GM21381 (cell line): ENCODE measurements around the gene PRKAR1B.

Experiments
- ATAC-seq: cut with Tn5 transposase; IDR thresholded peaks from one replicate; pipeline ENCODE4 v1.9.1; 2021; ENCODE audit warnings: mild to moderate bottlenecking, moderate library complexity; ENCODE audit not compliant: unreplicated experiment

Gene PRKAR1B

DNA sequence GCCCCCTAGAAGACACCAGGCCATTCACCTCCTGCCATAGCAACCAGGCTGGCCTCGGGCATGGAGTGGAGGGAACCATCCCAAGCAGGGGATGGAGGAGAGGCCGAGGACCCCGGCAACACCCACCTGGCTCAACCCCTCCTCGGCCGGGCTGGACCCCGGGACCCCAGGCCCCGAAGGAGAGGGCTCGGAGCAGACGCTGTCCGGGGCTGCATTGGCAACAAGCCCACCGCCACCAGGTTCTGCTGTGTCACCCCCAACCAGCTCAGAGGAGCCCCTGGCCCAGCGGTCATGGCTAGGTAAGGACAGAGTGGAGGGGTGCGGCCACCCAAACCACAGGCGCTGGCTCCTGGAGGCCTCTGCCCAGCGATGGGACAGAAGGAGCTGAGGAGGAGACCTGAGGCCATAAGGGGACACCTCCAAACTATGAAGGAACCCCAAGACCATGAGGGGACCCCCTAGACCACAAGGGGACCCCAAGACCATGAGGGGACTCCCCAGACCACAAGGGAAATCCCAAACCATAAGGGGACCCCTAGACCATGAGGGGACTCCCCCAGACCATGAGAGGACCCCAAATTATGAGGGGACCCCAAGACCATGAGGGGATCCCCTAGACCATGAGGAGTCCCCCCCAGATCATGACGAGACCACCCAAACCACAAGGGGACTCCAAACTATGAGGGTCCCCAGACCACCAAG is 132.7 kb downstream of the PRKAR1B start:
- ATAC-seq = no peak

DNA sequence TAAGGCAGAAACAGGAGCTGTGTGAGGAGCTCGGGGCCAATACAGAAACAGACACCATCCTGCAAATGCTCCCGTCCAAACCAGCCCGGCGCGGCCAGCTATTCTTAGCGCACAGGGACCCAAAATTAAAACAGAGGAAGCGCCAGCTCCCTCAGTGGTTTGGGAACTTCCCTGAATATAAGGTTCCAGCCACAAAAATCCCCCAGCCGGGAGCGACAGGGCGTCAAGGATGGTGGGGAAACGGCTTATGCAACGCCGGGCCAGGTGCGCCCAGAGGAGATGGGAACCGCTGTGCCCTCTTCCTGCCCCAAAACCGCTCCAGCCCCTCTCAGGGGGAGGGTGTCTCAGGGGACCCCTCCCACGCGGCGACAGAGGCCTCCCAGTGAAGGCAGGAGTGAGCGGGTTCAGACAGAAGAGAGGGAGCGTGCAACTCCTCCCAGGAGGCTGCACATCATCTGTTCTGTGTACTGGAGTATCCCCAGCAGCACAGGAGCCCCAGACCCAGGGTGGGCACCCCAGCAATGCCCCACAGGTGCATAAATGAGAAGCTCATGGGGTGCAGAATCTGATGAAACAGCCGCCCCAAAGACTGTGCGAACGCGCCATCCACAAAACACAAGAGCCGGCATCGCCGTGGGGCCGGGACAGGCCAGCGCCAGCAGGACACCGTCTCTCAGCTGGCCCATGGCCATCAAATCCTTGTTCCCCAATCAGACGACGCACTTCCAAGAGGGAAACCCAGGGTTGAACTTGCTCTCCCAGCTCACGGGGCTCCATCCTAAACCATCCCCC is 133.6 kb downstream of the PRKAR1B start:
- peak; percentile 51 for ATAC-seq

DNA sequence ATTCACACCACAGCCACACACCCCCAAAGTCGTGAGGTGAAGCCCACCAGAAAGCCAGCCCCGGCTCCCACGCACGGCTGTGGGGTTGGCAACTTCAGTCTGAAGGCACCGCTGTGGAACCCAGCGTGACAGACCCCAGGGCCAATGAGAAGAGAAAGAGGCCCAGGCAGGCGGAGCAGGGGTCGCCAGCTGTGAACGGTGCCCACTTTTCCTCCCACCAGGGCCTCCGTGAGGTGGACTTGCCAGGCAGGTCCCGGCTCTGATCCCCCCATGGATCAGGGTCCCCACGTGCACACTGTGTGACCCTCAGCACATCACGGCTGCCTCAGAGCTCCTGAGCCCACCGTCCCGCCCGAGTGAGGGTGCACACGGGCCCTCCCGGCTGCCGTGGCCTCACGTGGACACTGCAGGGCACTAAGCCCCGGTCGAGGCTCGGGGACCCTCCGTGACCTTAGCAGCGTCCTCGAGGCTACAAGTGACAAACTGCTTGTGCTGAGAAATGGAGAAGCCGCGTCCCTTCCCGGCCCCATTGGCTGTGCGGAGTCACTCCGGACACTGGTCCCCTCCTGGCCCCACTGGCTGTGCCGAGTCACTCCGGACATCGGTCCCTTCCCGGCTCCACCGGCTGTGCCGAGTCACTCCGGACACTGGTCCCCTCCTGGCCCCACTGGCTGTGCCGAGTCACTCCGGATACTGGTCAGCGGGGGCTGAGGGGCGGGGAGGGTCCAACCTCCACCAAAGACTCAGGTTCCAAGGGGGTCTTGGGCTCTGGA is 135.0 kb downstream of the PRKAR1B start:
- ATAC-seq = no peak

DNA sequence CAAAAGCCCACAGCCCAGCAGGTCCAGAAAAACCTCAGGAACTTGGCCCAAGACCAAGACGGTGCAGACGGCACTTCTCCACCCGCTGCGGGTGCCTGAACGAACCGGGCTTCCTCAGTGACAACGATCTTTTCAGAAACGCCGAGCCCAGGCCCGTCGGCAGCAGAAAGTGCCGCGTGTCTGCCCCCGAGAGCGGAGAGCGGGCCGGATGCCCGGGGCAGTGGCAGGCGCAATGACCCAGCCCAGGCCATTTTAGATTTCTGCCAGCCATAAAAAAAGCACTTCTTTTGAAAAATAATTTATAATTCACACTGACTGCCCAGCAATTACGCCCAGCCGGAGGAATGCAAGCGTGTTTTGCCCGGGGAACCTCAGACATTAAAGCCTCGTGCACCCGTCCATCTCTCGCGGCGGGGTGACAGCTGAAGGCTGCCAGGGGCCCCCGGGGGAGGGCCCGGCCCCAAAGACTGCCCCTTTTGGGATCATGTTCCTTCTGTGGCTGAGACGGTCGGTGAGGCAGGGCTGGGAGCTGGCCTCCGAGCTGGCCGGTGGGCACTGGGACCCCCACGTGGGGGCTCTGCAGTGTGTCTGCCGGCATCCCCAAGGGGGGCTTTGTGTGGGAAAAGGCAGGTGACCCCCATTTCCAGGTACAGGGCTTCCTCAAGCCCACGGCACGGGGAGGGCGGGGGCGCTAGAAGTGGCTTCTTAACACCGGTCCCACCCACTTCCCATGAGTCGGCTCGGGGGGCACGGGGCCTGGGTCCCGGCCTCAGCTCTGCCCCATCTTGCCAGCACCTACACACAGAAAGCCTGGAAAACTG is 136.1 kb downstream of the PRKAR1B start:
- no peak for ATAC-seq

DNA sequence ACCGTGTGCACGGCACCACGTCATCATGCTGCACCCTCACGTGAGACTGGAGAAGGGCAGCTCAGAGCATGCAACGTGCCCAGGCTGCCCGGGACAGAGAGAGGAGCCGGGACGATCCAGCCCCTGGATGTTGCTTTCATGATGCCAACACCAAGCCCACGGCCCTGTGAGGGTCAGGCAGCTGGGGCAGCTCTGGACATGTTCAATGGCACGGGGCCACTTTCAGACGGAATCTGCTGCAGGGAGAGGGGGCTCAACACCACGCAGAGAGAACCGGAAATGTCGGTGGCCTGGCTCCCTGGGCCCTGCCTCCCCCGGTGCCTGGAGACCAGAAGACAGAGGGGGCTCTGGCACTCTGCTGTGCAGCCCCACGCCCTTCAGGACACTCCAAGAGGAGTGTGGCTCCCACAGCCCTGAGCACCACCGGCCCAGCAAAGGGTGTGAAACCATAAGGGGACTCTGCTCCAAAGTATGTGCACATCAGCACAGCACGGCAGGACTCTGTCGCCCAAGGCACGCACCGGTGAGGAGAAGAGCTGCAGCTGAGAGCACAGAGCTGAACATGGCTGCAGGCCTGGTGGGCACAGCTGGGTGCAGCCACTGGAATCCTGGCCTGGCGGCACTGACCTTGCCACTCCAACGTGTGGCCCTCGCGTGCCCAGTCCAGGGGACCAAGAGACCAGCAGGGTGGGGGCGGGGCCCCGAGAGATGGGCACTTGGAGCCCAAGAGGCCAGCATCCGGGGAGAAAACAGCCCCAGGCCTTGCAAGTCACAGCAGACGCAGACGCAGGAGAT is 137.1 kb downstream of the PRKAR1B start:
- no peak for ATAC-seq

DNA sequence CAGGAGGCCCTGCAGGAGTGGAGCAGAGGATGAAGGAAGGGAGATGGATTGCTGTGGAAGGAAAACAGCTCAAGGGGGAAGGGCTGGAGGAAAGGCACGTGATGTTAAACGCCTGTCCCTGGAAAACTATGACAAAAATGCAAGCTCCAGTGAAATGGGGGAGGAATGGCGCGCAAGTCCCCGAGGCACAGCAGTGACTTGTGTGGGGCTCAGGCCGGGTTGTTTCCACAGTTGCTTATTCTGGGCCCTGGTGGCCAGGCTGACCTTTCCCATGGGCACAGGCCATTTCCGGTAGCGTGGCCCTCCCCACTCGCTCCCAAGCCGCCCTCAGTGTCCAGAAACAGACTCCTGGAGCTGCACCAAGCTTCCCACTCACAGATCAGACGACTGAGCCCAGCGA is 139.3 kb downstream of the PRKAR1B start:
- ATAC-seq = no peak

DNA sequence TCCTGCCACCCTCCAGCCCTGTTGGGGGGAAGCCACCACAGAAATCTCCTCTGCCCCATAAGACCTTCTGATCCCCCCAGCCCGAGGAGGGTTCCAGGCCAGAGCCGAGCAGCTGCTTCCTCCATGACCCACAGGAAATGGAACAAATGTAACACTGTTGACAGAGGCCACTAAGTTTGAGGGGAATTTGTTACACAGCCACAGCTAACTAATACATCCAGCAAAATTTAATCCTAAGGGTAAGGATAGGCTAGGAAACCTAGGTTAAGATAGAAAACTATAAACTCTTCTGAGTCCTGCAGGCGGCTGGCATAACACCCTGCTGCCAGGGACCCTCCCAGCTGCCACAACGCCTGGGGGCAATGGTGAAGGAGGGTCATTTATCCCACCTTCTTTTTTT is 140.6 kb downstream of the PRKAR1B start:
- no peak for ATAC-seq

DNA sequence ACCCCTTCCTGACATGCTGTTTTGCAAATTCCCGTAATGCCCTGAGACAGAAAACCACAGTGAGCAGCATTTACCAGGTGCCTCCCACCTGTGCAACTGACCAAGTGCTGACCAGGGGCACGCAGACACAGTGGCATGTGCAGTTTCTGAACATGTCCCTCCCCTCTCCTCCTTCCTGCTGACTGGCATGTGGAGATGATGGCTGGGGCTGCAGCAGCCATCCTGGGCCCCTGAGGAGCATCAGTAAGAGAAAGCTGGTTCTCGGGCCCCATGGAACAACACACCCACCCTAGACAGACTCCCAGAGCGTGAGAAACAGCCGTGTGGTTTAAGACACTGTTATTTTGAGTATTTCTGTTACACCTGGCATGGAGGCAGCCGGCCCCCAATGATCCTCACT is 141.2 kb downstream of the PRKAR1B start:
- ATAC-seq = no peak

DNA sequence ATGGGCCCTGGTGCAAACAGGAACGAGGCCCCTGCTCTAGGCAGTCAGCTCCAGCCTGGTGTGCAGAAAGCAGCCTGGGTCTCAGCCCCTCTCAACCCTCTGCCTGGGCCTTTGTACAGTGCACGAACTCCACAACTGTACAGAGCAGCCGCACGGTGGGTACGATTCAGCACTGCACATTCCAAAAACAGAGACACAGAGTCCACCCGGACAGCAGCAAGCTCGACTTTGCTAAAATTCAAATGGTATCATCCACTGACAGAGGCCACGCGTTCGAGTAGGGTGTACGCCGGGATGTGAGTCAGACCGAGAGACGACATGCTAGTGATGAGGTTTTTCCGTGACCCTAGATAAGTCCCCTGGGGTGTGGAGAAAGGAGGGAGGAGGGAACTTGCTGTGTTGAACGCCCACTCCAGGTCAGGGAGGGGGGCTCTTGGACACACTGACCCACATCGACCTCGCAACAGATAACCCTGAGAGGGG is 141.8 kb downstream of the PRKAR1B start:
- no peak for ATAC-seq

DNA sequence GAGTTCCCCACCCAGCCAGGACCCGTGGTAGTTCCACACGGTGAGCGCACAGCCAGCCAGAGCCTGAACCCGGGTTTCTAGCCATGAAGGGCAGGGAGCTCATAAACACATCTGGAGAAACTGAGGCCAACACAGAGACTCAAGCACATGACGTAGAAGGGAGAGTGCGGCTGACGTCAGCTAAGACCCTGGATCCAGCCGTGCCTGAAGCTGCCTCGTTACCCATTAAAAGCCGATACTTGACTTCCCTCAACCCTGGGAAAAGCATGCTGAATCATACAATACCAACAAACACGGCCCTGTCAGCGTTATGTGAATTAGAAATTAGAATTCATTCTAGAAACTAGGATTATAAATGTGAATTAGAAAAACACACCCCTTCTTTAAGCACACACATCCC is 142.3 kb downstream of the PRKAR1B start:
- no peak for ATAC-seq

DNA sequence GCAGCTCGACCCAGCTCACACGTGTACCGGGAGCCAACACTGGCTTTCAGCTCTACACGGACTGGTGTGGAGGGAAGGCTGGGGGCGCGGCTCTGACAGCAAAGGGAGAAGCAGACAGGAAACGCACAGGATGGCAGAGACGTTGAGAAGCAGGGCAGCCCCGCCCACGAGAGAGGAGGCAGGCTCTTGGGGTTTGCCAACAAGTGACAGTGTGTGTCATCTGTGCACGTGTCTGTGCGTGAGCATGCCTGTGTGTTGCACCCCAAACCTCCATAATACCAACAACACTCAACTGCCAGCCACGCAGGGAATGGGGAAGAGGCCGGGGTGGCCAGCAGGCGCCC is 143.0 kb downstream of the PRKAR1B start:
- no peak for ATAC-seq

DNA sequence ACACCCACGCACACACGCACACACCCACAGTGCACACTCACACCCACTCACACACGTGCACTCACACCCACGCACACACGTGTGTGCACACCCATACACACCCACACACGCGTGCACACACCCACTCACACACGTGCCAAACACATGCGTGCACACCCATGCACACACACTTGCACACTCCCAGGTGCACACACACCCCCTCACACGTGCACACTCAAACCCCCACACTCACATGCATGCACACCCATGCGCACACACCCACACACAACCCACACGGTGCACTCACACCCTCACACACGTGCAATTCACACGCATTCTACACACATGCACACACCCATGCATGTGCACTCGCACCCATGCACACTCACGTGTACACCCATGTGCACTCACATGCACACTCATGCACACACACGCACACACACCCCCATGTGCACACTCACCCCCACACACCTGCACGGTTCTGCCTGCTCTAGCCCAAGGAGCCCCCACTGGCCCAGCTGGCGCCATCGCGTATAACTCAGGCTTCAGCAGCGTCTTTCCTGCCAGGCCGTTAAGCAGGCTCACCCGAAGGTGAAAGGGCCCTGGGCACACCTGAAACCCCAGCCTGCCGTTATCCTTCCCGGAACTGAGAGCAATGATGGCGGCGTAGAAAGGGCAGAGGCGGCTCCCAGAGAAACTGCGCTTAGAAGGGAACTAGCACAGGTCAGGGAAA is 143.5 kb downstream of the PRKAR1B start:
- no peak for ATAC-seq

DNA sequence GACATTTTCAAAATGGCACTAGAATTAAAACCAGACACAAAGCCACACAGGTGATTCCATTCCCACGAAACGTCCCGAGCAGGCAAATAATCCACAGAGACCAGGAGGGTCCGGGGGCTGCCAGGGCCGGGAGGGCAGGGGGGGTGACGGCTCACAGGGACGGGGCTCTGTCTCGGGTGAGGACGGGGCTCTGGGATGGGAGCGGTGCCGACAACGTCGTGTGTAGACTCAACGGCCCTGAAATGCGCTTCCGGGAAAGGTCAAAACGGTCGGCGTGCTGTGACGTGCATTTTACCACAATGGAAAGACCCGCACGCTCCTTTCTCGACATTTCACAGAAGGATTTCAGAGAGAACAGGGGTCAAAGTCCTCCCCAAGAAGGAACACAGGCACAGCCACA is 144.2 kb downstream of the PRKAR1B start:
- ATAC-seq = no peak

DNA sequence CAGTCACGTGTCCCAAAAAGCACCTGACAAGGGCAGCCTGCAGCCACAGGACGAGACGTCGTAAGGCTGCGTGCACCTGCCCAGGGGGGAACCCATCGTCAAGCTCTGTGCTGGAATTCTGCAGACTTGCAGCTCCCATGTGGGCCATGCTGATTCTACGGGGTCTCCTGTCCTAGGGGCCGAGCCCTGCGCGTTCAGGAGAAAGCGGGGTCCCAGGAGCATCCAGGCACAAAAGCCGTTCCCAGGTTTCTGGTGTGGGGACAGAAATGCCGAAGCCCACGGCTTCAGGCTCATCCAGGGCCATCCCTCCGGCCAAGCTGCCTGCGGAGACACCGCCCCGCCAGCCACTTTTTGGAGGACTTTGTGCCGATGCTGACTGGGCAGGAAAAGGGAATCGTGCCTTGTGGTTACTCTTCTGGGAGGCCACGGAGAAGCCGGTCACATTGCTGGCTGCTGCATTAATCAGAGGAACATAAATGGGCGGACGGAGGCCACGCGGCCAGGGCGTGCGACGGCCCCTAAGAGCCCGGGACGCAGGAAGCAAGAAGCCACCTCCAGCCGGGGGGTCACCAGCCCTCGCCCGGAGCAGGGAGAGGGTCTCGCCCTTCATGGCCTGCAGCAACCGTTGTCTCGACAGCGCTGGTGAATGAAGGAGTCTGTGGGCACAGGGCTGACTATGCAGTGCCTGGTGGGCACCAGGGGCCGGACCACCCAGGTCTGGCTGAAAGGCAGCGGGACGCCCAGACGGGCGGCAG is 144.8 kb downstream of the PRKAR1B start:
- ATAC-seq = no peak

DNA sequence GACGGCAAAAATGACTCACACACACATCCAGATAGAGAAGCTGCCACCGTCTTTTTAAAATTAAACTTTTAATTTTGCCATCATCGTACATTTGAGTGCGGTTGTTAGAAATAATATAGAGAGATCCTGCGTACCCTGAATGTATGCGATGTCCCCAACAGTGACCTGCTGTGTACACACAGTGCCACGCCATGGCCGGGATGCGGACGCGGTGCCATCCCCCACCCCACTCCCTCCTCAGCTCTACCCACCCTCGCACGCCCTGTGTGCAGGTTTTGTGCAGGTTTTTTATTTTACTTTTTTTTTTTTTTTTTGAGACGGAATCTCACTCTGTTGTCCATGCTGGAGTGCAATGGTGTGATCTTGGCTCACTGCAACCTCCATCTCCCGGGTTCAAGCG is 148.7 kb downstream of the PRKAR1B start:
- ATAC-seq = no peak

DNA sequence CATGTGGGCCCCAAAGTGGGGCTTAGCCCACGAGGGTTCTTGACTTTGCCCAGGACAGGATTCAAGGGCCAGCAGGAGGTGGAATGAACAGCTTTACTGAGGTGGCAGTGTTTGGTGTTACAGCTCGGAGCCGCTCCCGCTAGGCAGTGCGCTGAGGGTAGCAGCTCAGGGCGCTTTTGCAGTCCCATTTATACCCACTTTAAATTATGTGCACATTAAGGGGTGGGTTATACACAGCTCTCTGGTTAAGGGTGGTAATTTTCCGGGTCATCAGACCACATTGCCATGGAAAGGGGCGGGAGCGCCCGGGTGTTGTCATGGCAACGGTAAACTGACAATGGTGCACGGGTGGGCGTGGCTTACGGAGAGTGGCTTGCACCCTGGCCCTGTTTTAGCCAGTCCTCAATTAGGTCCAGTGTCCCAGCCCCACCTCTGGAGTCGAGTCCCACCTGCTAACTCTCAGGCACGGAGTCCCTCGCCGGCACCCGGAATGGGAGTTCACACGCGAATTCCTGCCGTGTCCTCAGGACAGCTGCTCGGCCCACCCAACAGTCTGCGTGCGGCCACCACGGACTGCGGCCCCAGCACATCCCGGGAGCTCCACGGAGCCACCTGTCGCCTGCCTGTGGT is 149.2 kb downstream of the PRKAR1B start:
- no peak for ATAC-seq

DNA sequence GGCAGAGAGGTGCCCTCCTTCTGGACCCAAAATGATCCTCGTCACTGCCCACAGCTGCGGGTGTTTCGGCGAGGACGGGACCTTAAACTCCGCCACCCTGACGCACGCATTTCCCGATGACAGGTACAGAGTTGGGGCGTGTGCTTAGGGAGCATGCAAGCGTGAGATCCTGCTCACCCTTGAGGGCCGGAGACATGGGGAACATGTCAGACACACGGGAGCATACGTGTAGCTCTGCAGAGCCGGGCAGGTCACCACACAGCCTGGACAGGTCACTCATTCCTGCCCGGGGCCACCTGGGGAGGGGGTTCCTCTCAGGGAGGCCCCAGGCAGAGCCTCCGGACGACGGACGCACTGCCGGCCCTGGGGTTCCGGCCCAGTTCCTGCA is 149.8 kb downstream of the PRKAR1B start:
- ATAC-seq = no peak

DNA sequence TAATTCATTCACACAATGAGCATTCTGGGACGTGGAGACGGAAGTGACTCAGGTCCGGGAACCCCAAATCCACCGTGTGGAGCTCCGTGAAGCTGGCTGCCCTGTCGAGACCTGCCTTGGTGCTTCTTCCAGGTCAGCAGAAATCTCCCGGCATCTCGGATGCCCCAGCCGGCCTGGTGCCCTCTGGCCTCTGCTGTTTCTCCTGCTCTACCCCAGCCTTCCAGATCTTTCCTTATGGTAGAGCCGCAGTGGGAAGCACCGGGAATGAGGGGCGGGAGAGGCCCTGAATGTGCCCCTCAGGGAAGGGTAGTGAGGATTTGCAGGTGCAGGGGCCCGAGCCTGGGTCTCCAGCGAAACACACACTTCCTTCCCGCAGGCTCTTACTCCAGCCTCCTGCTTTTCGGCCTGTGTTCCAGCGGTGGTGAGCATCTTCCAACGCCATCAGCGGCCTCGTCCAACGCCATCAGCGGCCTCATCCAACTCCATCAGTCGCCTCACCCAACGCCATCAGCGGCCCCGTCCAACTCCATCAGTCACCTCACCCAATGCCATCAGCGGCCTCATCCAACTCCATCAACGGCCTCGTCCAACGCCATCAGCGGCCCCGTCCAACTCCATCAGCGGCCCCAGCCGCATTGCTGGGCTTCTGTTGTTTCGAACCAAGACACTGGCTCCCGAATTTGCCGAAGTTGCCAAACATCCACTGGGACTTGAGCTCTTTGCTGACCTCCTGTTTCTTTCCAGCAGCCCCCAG is 150.4 kb downstream of the PRKAR1B start:
- no peak for ATAC-seq
